ENCODE results near the gene TAF11L7.
"Not testable (repeated sequence)": the region's sequence is repeated elsewhere in the genome, so short reads cannot be mapped to it uniquely, and the experiment has no call there.

GRCh38 chr5:17585658-17586057 is at the start of gene TAF11L7:
- not testable (repeated sequence) for TF ChIP-seq CTCF, POLR2AphosphoS5, POLR2A (IDR thresholded peaks at IDR 0.05)
